Testis (tissue), 3 donors: ENCODE results near the gene NRP1. TPM values are rescaled to one million over a fixed set of nuclear protein-coding genes. Genes with fewer than 3 reads are reported as not detected.

Experiments used
- DNase-seq: peaks from one replicate; pipeline ENCODE4 v3.0.0-alpha.2; 2019
- H3K27ac ChIP-seq, 2 donors: fragments of 200-600 bp; sonication (generic); one replicate each; pipeline ENCODE4 v1.5.1; 2019
- H3K27me3 ChIP-seq: fragments of 200-600 bp; sonication (generic); one replicate; pipeline ENCODE4 v1.5.1; 2019
- H3K36me3 ChIP-seq: fragments of 200-600 bp; sonication (generic); one replicate; pipeline ENCODE4 v1.5.1; 2017; ENCODE audit warnings: low read depth; ENCODE audit errors: missing control alignments
- H3K4me1 ChIP-seq: fragments of 200-600 bp; sonication (generic); one replicate; pipeline ENCODE4 v1.5.1; 2019
- H3K4me3 ChIP-seq, 2 donors: fragments of 200-600 bp; sonication (generic); one replicate each; pipeline ENCODE4 v1.5.1; 2017 to 2019
- H3K9me3 ChIP-seq: fragments of 200-600 bp; sonication (generic); one replicate; pipeline ENCODE4 v1.5.1; 2017
- POLR2A ChIP-seq: fragments of 450-650 bp; IDR thresholded peaks from one replicate; pipeline ENCODE4 v1.6.1; 2017; ENCODE audit warnings: antibody characterized with exemption, mild to moderate bottlenecking, moderate library complexity
- WGBS, 2 donors: methylation state at CpG; one replicate each; pipeline ENCODE4 v1.1.5; 2018; 5-methylcytosine and 5-hydroxymethylcytosine counted together
- intact Hi-C: fragments of 100-400 bp; cut with DNase I; formaldehyde crosslinking; loops from one replicate; pipeline ENCODE4 v1.15.1; 2023; ENCODE audit warnings: low total_unique reads
- polyA plus RNA-seq: library from polyadenylated mRNA; stranded (reverse); fragments of 350-450 nt; fragmentation: Illumina TruSeq; extraction: RNeasy Lipid Tissue Mini Kit (QIAGEN cat#74804); gene quantifications from one replicate; pipeline ENCODE4 v1.2.3, GENCODE V29; 2014; ENCODE audit warnings: low read depth, low replicate concordance; ENCODE audit not compliant: insufficient read depth
- total RNA-seq, 2 donors: library from RNA; depleted of rRNA; stranded (reverse); fragments of >200 nt; gene quantifications; one replicate each; pipeline ENCODE4 v1.2.3, GENCODE V29; 2016
- TF ChIP-seq, protein P1 (sequence below), 3 experiments: fragments of 450-650 bp in 2 of 3; fragments of 200-600 bp in 1 of 3; sonication (generic) in 1 of 3; IDR thresholded peaks; one replicate each; pipeline ENCODE4 v1.5.1; 2016 to 2019; ENCODE audit warnings: antibody characterized with exemption in 3 of 3, mild to moderate bottlenecking in 2 of 3, moderate library complexity in 1 of 3

The NRP1 gene
- total and polyA plus RNA-seq, 3 donors from 2014 or later: 15.9 to 23.8 (median 17.1) TPM

DNA sequence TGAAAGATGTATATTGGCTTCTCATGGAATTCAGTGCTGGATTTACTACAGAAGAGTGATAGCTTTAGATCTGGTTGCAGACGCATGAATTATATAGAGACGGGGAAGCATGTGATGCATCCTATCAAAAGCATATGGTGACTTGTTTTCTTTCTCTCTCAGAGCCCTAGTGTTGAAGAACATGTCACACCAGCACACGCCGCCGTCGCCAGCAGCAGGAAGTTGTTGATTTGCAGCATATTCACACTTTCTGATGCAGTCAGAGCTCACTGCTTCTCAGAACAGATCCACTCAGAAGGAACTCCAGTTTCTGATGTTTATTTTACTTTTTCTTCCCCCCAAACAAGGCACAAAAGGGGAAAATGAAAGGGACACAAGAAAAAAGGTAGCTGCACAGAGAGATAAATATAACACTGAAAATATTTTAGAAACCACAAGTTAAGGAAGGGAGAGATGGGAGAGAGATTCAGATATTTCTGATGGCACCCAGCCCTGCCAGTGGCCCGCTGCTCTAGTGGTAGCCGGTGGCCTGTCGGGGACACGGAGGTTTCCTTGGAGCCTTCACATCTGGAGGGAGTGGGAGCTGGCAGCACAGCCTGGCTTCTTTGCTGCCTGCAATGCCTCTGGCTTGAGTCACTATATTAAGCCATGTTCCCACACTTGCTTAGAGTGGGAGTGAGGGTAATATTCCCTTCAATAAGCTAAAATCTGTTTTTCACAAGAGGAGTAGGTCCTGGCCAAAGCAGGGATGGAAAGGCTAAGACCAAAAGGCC is 123.2 kb downstream of the NRP1 start:
- 56 to 66% methylated on average over 10 of the region's 10 CpGs for WGBS, 2 donors
- Histone ChIP-seq H3K27ac (peak overlapping the region in 1 of 2 donors; percentile 39), H3K4me1 (no peaks in the 10 kb centered on the region), H3K27me3 (no peaks in the 10 kb centered on the region), H3K4me3 (no peak overlapping the region), H3K36me3 (no peaks in the 10 kb centered on the region), H3K9me3 (no peaks in the 10 kb centered on the region)
- TF ChIP-seq, protein P1, sequence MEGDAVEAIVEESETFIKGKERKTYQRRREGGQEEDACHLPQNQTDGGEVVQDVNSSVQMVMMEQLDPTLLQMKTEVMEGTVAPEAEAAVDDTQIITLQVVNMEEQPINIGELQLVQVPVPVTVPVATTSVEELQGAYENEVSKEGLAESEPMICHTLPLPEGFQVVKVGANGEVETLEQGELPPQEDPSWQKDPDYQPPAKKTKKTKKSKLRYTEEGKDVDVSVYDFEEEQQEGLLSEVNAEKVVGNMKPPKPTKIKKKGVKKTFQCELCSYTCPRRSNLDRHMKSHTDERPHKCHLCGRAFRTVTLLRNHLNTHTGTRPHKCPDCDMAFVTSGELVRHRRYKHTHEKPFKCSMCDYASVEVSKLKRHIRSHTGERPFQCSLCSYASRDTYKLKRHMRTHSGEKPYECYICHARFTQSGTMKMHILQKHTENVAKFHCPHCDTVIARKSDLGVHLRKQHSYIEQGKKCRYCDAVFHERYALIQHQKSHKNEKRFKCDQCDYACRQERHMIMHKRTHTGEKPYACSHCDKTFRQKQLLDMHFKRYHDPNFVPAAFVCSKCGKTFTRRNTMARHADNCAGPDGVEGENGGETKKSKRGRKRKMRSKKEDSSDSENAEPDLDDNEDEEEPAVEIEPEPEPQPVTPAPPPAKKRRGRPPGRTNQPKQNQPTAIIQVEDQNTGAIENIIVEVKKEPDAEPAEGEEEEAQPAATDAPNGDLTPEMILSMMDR (IDR thresholded peaks at IDR 0.05): no peak
- no peak for TF ChIP-seq POLR2A
- peak; percentile 22 for DNase-seq
- intact Hi-C loops: no loop called here

DNA sequence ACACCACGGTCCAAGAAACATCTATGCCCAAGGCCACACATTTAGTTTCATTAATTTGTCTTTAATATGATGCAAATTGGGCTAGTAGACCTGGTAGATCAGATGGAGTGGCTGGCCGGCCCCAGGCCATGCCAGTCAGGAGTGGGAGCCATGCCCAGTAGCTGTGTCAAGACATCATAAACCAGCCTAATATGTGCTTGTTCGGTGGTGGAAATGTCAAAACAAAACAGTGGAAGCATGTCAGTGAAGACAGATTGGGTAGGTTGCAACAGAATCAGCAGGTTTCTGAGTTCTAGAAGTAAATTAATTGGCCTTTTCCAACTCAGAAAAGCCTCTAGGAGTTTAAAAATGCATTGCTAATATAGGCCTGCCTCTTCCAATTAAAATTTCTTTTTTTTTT is 124.7 kb downstream of the NRP1 start:
- Histone ChIP-seq H3K4me1 (no peaks in the 10 kb centered on the region), H3K9me3 (no peaks in the 10 kb centered on the region), H3K27ac (no peak overlapping the region), H3K27me3 (no peaks in the 10 kb centered on the region), H3K4me3 (no peak overlapping the region), H3K36me3 (no peaks in the 10 kb centered on the region)
- WGBS, 2 donors: 78 to 89% methylated on average over 3 of the region's 3 CpGs
- TF ChIP-seq, protein P1 (IDR thresholded peaks at IDR 0.05): no peak
- TF ChIP-seq POLR2A: no peak
- intact Hi-C loops: no loop called here
- DNase-seq: no peak

DNA sequence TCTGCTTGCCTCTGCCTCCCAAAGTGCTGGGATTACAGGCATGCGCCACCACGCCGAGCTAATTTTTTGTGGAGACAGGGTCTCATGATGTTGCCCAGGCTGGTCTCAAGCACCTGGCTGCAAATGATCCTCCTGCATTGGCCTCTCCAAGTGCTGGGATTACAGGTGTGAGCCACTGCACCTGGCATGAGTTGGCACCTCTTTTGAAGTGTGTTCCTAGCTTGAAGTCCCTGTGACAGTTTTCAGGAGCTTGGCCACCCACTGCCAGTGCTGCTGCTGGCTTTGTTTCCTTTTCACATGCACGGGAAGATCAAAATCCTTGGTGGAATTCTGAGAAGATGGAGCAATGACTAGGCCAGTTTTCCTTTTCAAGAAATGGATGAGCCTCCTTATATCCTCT is 126.3 kb downstream of the NRP1 start:
- Histone ChIP-seq H3K4me3 (no peak overlapping the region), H3K27ac (no peak overlapping the region), H3K4me1 (no peaks in the 10 kb centered on the region), H3K36me3 (no peaks in the 10 kb centered on the region), H3K9me3 (no peaks in the 10 kb centered on the region), H3K27me3 (no peaks in the 10 kb centered on the region)
- intact Hi-C loops: no loop called here
- TF ChIP-seq POLR2A: no peak
- TF ChIP-seq, protein P1 (IDR thresholded peaks at IDR 0.05): no peak
- 95% methylated on average over 4 of the region's 4 CpGs for WGBS, 2 donors
- no peak for DNase-seq

DNA sequence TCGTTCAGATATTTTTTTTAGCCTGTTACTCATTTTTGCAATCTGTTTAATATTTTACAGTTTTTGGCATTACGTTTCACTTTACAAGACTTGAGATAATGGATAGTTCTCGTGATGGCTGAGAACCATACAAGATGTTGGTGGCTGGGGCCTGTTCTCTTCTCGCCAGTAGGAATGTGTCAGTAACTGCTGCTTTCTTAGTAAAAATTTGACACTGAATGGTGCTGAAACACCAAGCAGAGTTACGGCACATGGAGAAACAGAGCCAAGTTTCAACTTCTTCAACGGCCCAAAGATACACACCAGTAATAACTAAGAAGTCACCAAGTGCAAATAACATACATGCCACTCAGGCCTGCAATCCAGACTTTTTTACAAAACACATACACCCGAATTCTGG is 130.4 kb downstream of the NRP1 start:
- 83 to 92% methylated on average over 7 of the region's 7 CpGs for WGBS, 2 donors
- DNase-seq: no peak
- H3K36me3 ChIP-seq: no peaks in the 10 kb centered on the region
- H3K27me3 ChIP-seq: no peaks in the 10 kb centered on the region
- TF ChIP-seq, protein P1 (IDR thresholded peaks at IDR 0.05): no peak
- TF ChIP-seq POLR2A: no peak
- H3K4me3 ChIP-seq: no peak overlapping the region
- intact Hi-C loops: no loop called here
- no peaks in the 10 kb centered on the region for H3K9me3 ChIP-seq
- no peak overlapping the region for H3K27ac ChIP-seq
- no peaks in the 10 kb centered on the region for H3K4me1 ChIP-seq

DNA sequence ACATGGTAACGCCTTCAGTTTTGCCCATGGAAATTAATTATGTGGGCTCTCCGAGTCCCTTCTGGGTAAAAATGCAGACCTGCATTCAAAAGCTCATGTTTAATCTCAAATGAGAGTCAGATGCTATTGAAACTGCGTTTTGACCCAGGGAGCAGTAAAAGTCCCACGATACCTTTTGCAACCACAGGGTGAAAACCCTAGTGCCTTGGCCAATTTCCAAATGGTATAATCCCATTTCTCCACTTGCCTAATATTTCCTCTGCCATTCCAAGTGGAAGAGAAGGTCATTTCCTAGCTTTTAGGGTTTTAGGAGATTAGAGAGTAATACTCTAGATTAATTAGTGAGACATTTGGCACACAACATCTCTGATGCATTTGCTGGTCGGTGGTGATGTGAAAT is 132.5 kb downstream of the NRP1 start:
- H3K27me3 ChIP-seq: no peaks in the 10 kb centered on the region
- no peaks in the 10 kb centered on the region for H3K4me1 ChIP-seq
- H3K27ac ChIP-seq: no peak overlapping the region
- no peak for TF ChIP-seq POLR2A
- TF ChIP-seq, protein P1 (IDR thresholded peaks at IDR 0.05): no peak
- intact Hi-C loops: no loop called here
- DNase-seq: no peak
- 76 to 86% methylated on average over 5 of the region's 5 CpGs for WGBS, 2 donors
- H3K36me3 ChIP-seq: no peaks in the 10 kb centered on the region
- no peaks in the 10 kb centered on the region for H3K9me3 ChIP-seq
- H3K4me3 ChIP-seq: no peak overlapping the region
